ENCODE measurements around the gene PHACTR3.

DNA sequence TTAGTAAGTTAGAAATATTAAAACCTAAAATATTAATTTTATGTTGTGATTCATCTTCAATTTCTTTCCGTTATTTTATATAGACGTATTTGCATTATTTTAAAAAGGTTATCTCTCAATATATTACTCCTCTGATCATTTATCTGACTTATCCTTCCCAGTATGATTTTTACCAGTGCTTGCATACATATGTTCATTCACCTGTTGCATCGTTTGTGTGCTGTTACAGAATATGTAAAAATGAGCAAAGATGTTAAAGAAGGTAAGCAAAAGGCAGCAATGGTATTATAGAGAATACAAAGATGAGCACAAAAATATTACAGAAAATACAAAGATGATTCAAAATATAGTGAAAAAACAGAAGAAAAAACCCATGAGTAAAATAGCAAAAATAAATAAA lies 280.2 kb downstream of the PHACTR3 start:
- TF ChIP-seq, protein P1, sequence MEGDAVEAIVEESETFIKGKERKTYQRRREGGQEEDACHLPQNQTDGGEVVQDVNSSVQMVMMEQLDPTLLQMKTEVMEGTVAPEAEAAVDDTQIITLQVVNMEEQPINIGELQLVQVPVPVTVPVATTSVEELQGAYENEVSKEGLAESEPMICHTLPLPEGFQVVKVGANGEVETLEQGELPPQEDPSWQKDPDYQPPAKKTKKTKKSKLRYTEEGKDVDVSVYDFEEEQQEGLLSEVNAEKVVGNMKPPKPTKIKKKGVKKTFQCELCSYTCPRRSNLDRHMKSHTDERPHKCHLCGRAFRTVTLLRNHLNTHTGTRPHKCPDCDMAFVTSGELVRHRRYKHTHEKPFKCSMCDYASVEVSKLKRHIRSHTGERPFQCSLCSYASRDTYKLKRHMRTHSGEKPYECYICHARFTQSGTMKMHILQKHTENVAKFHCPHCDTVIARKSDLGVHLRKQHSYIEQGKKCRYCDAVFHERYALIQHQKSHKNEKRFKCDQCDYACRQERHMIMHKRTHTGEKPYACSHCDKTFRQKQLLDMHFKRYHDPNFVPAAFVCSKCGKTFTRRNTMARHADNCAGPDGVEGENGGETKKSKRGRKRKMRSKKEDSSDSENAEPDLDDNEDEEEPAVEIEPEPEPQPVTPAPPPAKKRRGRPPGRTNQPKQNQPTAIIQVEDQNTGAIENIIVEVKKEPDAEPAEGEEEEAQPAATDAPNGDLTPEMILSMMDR (optimal IDR thresholded peaks at IDR 0.05 in 1 of 3, IDR thresholded peaks at IDR 0.05 in 1 of 3, conservative IDR thresholded peaks at IDR 0.05 in 1 of 3; ENCODE audit: extremely low read depth in 1 of 3, insufficient read depth in 2 of 3, low read length in 3 of 3): no peak
- no peak for TF ChIP-seq EZH2 (IDR thresholded peaks at IDR 0.05; ENCODE audit: low read length)
